Measurements from ENCODE around the gene EIF4G2. TPM values are rescaled to one million over a fixed set of nuclear protein-coding genes. Genes with fewer than 3 reads are reported as not detected.
A peak's percentile ranks its signal among the peaks of the same experiment; 100 is the strongest.

The EIF4G2 gene
- polyA plus RNA-seq, 1 donor: 964 TPM

- no peak for DNase-seq
These were observed 9.9 kb upstream of the EIF4G2 start for GRCh38 chr11:10818594-10818993.

GRCh38 chr11:10813945-10814344 is 5.2 kb upstream of the EIF4G2 start:
- DNase-seq: no peak

- DNase-seq: peak; percentile 53
These were observed 841 bp upstream of the EIF4G2 start for GRCh38 chr11:10809373-10810160.

- no peak for DNase-seq
These were observed 532 bp downstream of the EIF4G2 start for GRCh38 chr11:10808235-10808552.

- peak; percentile 46 for DNase-seq
These were observed 1.1 kb downstream of the EIF4G2 start for GRCh38 chr11:10807493-10808234.

- DNase-seq: no peak
These were observed 2.5 kb downstream of the EIF4G2 start for GRCh38 chr11:10806206-10806605.

GRCh38 chr11:10805741-10806140 is 3.0 kb downstream of the EIF4G2 start:
- DNase-seq: no peak

- DNase-seq: no peak
These were observed 5.0 kb downstream of the EIF4G2 start for GRCh38 chr11:10803676-10804075.

- DNase-seq: no peak
These were observed 8.4 kb downstream of the EIF4G2 start for GRCh38 chr11:10800292-10800691.

GRCh38 chr11:10798330-10798928 is 10.3 kb downstream of the EIF4G2 start:
- DNase-seq: no peak

- no peak for DNase-seq
These were observed 11.2 kb downstream of the EIF4G2 start for GRCh38 chr11:10797531-10797930.

GRCh38 chr11:10797001-10797400 is 11.7 kb downstream of the EIF4G2 start:
- DNase-seq: no peak

- no peak for DNase-seq
These were observed 12.5 kb downstream of the EIF4G2 start for GRCh38 chr11:10796191-10796590.

- no peak for DNase-seq
These were observed 15.1 kb downstream of the EIF4G2 start for GRCh38 chr11:10793470-10794255.

- peak; percentile 74 for DNase-seq
These were observed 16.2 kb downstream of the EIF4G2 start for GRCh38 chr11:10792385-10793068.

GRCh38 chr11:10786451-10786850 is 22.3 kb downstream of the EIF4G2 start:
- no peak for DNase-seq

GRCh38 chr11:10785146-10785474 is 23.6 kb downstream of the EIF4G2 start:
- DNase-seq: no peak

- no peak for DNase-seq
These were observed 24.2 kb downstream of the EIF4G2 start for GRCh38 chr11:10784232-10785145.

- DNase-seq: no peak
These were observed 28.7 kb downstream of the EIF4G2 start for GRCh38 chr11:10780040-10780439.

GRCh38 chr11:10779086-10779485 is 29.6 kb downstream of the EIF4G2 start:
- DNase-seq: no peak
